Muscle layer of duodenum (tissue), 2 donors: ENCODE results near the gene SYCE1.
"Not testable (repeated sequence)": the region's sequence is repeated elsewhere in the genome, so short reads cannot be mapped to it uniquely, and the experiment has no call there.

ENCODE experiments used
- H3K27ac ChIP-seq: one replicate; pipeline ENCODE4 v1.7.0; 2013; ENCODE audit warnings: mild to moderate bottlenecking, low read length
- H3K27me3 ChIP-seq: one replicate; pipeline ENCODE4 v1.7.0; 2013; ENCODE audit warnings: low read depth, mild to moderate bottlenecking, control low read depth, low read length
- H3K36me3 ChIP-seq, 2 donors: one replicate each; pipeline ENCODE4 v1.7.0; 2013; ENCODE audit warnings: low read length in 2 of 2, control low read depth in 1 of 2, mild to moderate bottlenecking in 1 of 2; ENCODE audit not compliant: insufficient read depth in 2 of 2, control insufficient read depth in 1 of 2
- H3K4me1 ChIP-seq, 2 donors: one replicate each; pipeline ENCODE4 v1.7.0; 2013; ENCODE audit warnings: low read length in 2 of 2, mild to moderate bottlenecking in 2 of 2, control low read depth in 1 of 2, moderate library complexity in 1 of 2; ENCODE audit not compliant: insufficient read depth in 2 of 2, control insufficient read depth in 1 of 2
- H3K4me3 ChIP-seq, 2 donors: one replicate each; pipeline ENCODE4 v1.7.0; 2013; ENCODE audit warnings: low read length in 2 of 2, low read depth in 1 of 2, mild to moderate bottlenecking in 1 of 2
- H3K9me3 ChIP-seq, 2 donors: one replicate each; pipeline ENCODE4 v1.7.0; 2013; ENCODE audit warnings: low read length in 2 of 2, control low read depth in 1 of 2, mild to moderate bottlenecking in 1 of 2; ENCODE audit not compliant: control insufficient read depth in 1 of 2
- donor health status: healthy.

The SYCE1 gene

DNA sequence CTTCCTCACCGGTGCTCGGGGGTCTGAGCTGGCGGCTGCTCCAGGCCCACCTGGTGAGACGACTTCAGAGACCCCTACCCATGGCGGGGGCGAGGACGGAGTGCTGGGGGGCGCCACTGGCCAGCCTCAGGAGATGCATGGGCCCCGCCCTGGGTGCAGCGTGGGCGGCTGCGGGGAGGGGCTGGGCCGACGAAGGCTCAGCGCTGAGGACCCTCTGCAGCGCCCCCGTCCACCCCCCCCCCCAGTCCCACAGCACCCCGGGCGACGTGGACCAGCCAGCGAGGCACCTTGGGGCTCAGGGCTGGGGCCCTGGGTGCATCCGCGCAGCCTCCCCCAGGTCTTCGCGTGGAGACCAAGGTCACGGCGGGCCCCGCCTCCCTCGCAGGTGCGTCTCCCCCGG lies 11.7 kb upstream of the SYCE1 start:
- peaks cover 0 to 18% of the 10 kb centered on the region in 2 donors for H3K9me3 ChIP-seq
- not testable (repeated sequence) for H3K4me1 ChIP-seq, H3K27me3 ChIP-seq, H3K27ac ChIP-seq, H3K36me3 ChIP-seq, H3K4me3 ChIP-seq

DNA sequence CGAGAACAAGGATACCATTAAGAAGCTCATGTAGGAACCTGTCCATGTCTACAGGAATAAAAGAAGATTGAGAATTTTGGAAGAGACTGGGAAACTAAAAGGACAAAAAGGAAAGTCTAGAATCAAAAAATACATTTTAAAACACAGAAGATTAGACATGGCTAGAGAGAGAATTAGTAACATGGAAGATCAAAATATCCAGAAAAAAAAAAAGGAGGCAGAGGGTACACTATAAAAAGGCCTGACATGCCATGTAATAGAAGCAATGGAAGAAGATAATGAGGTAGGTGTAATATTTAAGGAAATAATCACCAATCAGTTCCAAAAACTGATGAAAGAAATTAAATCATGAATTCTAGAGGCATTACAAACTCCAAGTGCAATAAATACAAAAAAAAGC lies 8.1 kb upstream of the SYCE1 start:
- H3K27me3 ChIP-seq, H3K27ac ChIP-seq, H3K4me3 ChIP-seq, H3K36me3 ChIP-seq, H3K4me1 ChIP-seq: not testable (repeated sequence)
- peaks cover 0 to 13% of the 10 kb centered on the region in 2 donors for H3K9me3 ChIP-seq

DNA sequence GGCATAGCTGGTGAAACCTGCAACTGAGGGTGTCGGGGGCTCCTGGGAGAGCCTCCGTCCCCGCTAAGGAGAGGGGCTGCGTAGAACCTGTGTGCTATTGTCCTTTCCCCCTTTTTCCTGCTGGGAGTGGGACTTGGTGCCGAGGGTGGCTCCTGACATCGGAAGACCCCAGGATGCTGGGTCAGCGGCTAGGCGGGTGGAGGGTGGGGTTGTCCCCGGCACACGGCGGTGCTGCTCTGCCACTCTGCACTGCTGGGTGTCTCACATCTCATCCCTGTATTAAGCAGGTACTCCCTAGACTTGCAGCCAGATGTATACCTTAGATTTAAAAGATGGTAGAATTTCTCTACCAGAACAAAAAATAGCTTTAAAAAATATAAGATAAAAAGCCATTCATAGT lies 6.7 kb upstream of the SYCE1 start:
- not testable (repeated sequence) for H3K36me3 ChIP-seq, H3K27ac ChIP-seq, H3K27me3 ChIP-seq, H3K4me3 ChIP-seq, H3K4me1 ChIP-seq
- peaks cover 0 to 17% of the 10 kb centered on the region in 2 donors for H3K9me3 ChIP-seq

DNA sequence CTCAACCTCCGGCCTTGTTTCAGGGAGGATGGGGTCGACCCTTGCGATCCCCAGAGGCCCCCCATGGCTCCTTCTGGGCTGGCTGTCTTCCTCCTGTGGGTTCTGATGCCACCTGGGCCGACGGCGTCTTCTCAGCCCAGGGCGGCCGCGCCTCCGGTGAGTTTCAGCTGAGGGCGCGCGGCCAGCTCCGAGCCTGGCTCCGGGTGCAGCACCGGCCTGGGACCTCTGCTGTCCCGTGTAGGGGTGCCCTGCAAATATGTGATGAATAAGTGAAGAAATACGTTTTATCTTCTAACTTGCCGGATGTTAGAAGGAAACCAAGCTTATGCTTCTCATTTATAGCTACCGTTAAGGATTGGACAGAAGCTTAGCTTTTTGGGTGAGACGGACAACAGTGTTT lies 4.4 kb upstream of the SYCE1 start:
- H3K27me3 ChIP-seq, H3K4me3 ChIP-seq, H3K27ac ChIP-seq, H3K36me3 ChIP-seq, H3K4me1 ChIP-seq: not testable (repeated sequence)
- peaks cover 0 to 32% of the 10 kb centered on the region in 2 donors for H3K9me3 ChIP-seq

DNA sequence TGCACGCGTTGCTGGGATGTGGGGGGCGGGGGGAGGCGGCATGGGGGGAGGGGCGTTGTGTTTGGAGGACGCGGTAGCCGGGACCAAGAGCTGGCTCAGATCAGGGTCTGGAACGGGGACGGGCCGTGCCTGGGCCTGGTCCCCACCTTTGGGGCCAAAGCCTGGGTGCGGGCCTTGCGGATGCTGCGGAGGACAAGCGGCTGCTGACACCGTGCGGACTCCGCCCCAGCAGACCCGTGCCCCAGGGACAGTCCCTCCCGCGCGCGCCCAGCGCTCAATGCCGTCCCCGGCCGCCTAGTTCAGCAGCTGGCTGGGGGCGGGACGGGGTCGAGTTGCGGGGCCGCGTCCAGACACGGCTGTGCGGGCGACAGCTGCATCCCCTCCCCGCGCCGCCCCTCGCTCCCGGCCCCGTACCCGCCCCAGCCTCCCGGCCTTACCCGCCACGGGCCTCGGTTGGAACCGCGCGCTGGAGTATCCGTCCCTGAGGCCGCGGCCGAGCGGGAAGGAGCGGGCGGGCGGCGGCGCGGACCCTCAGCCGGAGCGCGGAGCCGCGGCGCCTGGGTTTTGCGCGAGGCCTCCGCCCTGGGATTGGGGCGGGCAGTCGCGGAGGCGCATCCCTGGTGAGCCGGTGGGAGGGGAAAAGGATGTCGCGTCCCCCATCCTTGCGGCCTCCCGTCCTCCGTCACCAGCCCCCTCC lies 3.6 kb upstream of the SYCE1 start:
- H3K9me3 ChIP-seq, result peaks cover 0 to 30% of the 10 kb centered on the region in 2 donors
- H3K27me3 ChIP-seq, H3K4me1 ChIP-seq, H3K4me3 ChIP-seq, H3K27ac ChIP-seq, H3K36me3 ChIP-seq: not testable (repeated sequence)

DNA sequence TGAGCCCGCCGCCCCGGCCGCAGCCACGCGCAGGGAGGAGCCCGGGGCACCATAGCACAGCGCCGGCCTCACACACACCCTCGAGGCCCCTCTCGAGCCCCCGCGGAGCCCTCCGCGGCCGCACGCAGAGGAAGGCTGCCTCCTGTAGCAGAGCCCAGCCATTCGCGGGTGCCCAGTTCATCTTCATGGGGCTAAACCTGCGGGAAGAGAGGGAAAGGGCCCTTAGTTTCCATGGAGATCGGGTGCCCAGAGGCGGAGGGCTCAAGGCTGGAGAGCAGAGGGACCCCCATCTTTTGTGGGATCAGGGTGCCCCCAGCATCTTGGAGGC lies 2.9 kb upstream of the SYCE1 start:
- Histone ChIP-seq H3K4me1 (no peaks in the 10 kb centered on the region), H3K9me3 (peaks cover 0 to 22% of the 10 kb centered on the region in 2 donors), H3K36me3 (no peaks in the 10 kb centered on the region), H3K4me3 (no peak overlapping the region), H3K27me3 (no peaks in the 10 kb centered on the region), H3K27ac (no peak overlapping the region)

DNA sequence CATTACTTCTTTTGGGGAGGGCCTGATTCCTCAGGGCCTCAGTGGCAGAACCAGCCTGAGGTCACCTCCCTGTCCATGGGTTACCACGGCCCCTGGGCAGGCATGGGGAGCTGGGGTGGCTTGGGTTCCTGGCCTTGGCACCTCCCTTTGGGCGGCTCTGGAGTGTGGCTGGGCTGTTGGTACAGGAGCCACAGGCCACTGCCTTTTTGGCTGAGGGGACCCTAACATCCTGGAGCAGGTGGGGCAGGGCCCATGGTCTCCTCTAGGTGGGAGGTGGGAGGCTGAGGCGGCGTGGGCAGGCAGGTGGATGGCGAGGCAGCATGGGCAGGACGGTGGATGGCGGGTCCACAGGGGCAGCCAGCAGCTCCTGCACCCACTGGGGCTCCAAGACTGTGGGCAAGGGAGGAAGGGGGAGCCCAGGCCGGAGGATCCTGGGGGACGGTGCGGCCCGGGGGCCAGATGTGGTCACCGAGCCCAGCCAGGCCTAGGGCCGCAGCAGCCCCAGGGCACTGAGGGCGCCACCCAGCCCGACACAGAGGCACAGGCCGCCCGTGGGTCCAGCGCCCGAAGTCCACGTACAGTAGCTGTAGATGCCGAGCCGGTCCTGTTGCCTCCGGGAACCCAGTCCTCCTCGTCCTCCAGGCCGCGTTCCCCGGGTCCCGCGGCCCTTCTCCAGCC lies 2.4 kb upstream of the SYCE1 start:
- no peak overlapping the region for H3K27ac ChIP-seq
- H3K4me3 ChIP-seq, result no peak overlapping the region
- peaks cover 0 to 18% of the 10 kb centered on the region in 2 donors for H3K9me3 ChIP-seq
- H3K36me3 ChIP-seq, result no peaks in the 10 kb centered on the region
- H3K27me3 ChIP-seq, result no peaks in the 10 kb centered on the region
- H3K4me1 ChIP-seq, result no peaks in the 10 kb centered on the region

DNA sequence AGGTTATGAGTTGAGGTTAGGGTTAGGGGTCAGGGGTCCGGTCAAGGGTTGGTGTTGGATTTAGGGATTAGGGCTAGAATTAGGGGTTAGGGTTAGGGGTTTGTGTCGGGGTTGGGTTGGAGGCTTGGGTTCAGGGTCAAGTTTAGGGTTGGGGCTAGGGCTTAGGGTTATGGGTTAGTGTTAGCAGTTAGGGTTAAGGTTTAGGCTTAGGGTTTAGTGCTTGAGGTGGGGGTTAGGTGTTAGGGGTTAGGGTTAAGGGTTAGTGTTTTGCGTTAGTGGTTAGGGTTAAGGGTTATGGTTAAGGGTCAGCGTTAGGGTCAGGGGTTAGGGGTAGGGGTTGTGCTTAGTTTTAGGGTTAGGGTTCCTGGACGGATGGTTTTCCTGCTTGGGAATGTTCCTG lies 1.7 kb upstream of the SYCE1 start:
- Histone ChIP-seq H3K4me3 (no peak overlapping the region), H3K9me3 (peaks cover 0 to 18% of the 10 kb centered on the region in 2 donors), H3K4me1 (no peaks in the 10 kb centered on the region), H3K27ac (no peak overlapping the region), H3K27me3 (no peaks in the 10 kb centered on the region), H3K36me3 (no peaks in the 10 kb centered on the region)

DNA sequence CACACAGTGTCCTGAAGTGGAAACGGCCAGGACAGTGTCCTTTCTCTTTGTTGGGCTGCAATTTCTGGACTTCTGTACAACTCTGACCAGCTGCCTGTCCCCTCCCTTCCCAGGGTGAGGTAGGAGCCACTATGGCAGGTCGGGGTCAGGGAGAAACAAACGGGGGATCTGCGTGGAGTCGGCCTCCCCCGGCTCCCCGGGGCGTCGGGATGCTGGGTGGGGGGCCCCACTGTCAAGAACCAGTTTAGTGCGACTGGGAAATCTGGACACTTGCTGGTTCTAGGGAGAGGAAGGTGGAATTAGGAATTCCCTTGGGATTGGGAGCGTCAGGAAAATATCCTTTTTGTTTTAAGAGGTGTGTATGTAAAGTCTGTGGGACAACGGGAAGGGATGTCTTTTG lies 567 bp downstream of the SYCE1 start:
- no peaks in the 10 kb centered on the region for H3K27me3 ChIP-seq
- no peak overlapping the region for H3K27ac ChIP-seq
- peaks cover 0 to 18% of the 10 kb centered on the region in 2 donors for H3K9me3 ChIP-seq
- H3K4me3 ChIP-seq, result no peak overlapping the region
- H3K36me3 ChIP-seq, result no peaks in the 10 kb centered on the region
- H3K4me1 ChIP-seq, result no peaks in the 10 kb centered on the region

DNA sequence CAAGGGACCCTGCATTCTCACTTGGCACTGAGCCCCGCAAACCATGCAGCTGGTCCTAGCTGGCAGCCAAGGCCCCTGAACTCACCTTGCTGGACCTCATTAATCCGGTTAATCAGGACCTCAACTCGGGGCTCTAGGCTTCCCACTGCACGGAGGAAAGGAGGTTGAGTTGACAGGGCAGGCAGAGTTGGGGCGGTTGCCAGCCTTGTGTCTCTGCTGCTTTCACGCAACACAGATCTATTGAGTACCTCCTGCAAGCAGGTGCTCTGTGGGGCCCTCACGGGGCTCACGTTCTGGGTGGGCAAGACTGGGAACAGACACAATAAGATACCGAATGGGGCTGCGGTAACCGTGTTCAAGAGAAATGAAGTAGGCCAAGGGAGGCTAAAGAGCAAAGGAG lies 6.2 kb downstream of the SYCE1 start:
- H3K9me3 ChIP-seq, result no peaks in the 10 kb centered on the region
- H3K4me3 ChIP-seq, result no peak overlapping the region
- no peaks in the 10 kb centered on the region for H3K4me1 ChIP-seq
- no peaks in the 10 kb centered on the region for H3K36me3 ChIP-seq
- no peaks in the 10 kb centered on the region for H3K27me3 ChIP-seq
- H3K27ac ChIP-seq, result no peak overlapping the region

DNA sequence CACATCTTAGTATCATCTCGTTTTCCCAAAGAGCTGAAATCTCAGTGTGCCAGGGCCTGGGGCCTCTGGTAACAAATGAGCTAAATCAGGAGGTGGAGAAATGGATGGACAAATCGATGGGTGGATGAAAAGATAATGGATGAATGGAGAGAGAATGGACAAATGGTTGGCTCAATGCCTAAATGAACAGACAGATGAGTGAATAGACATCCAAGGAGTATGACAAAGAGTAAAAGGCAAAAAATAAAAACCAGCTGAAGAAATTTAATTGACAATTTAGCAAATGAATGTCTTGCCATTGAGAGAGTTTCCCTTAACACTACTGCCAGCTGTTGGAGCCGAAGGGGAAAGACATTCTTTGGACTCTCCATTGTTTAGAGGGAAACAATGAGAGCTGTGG lies 8.0 kb downstream of the SYCE1 start:
- Histone ChIP-seq H3K9me3 (no peaks in the 10 kb centered on the region), H3K4me1 (no peaks in the 10 kb centered on the region), H3K4me3 (no peak overlapping the region), H3K36me3 (no peaks in the 10 kb centered on the region), H3K27ac (no peak overlapping the region), H3K27me3 (no peaks in the 10 kb centered on the region)

DNA sequence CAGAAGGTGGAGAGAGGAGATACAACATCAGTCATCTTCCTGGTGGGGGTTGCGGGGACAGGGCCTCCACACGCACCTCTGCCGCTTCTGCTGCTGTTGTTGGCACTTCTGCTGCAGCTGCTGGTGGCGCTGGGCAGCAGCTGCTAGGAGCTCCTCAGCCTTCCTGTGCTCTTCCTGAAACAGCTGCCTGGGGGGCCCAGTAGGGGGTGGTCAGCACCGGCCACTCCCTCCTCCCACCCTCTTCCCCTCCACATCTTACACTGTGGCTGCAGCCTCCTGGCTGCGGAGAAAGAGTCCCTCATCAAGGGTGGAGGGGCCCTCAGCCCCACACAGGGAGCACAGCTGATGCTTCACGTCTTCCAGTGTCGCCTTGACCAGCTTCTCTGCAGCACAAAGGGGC lies 9.9 kb downstream of the SYCE1 start:
- Histone ChIP-seq H3K27ac (no peak overlapping the region), H3K4me1 (no peaks in the 10 kb centered on the region), H3K36me3 (no peaks in the 10 kb centered on the region), H3K4me3 (no peak overlapping the region), H3K9me3 (no peaks in the 10 kb centered on the region), H3K27me3 (no peaks in the 10 kb centered on the region)
